SK-N-SH treated with all-trans-retinoic acid at 6 μM for 48 hours (cell line): ENCODE data around the gene SPECC1.
"Not testable (repeated sequence)": the region's sequence is repeated elsewhere in the genome, so short reads cannot be mapped to it uniquely, and the experiment has no call there.

Experiments
- ATAC-seq: fragments of 200-7000 bp; cut with Tn5 transposase; 3 replicates; pipeline ENCODE4 v1.9.1; 2020; ENCODE audit warnings: mild to moderate bottlenecking, moderate library complexity
- ARNTL ChIP-seq: fragments of 450-650 bp; formaldehyde crosslinking; IDR thresholded peaks from 2 replicates; pipeline ENCODE4 v1.5.0; 2020; ENCODE audit warnings: low read depth, mild to moderate bottlenecking, moderate library complexity, borderline replicate concordance
- BACH2 ChIP-seq: fragments of 250-450 bp; sonication (Bioruptor Pico); IDR thresholded peaks from 2 replicates; pipeline ENCODE4 v1.9.0; 2021; ENCODE audit warnings: mild to moderate bottlenecking, borderline replicate concordance
- CSDC2 ChIP-seq: fragments of 250-450 bp; sonication (Bioruptor Pico); IDR thresholded peaks from 2 replicates; pipeline ENCODE4 v1.5.0; 2020; ENCODE audit warnings: mild to moderate bottlenecking, moderate library complexity
- ESRRG ChIP-seq: fragments of 250-450 bp; sonication (Bioruptor Pico); IDR thresholded peaks from 2 replicates; pipeline ENCODE4 v1.6.1; 2021; ENCODE audit warnings: mild to moderate bottlenecking
- GLIS3 ChIP-seq: fragments of 250-450 bp; sonication (Bioruptor Pico); IDR thresholded peaks from 2 replicates; pipeline ENCODE4 v1.5.0; 2020; ENCODE audit warnings: mild to moderate bottlenecking, moderate library complexity
- OSR1 ChIP-seq: fragments of 250-450 bp; sonication (Bioruptor Pico); IDR thresholded peaks from 2 replicates; pipeline ENCODE4 v1.8.0; 2022; ENCODE audit warnings: moderate library complexity, mild to moderate bottlenecking, inconsistent platforms
- PATZ1 ChIP-seq: fragments of 250-450 bp; sonication (Bioruptor Pico); IDR thresholded peaks from 2 replicates; pipeline ENCODE4 v1.8.0; 2020; ENCODE audit warnings: mild to moderate bottlenecking, moderate library complexity, borderline replicate concordance
- PPARA ChIP-seq: fragments of 250-450 bp; sonication (Bioruptor Pico); IDR thresholded peaks from 2 replicates; pipeline ENCODE4 v1.5.0; 2020; ENCODE audit warnings: mild to moderate bottlenecking, borderline replicate concordance
- RARB ChIP-seq: fragments of 250-450 bp; sonication (Bioruptor Pico); IDR thresholded peaks from 2 replicates; pipeline ENCODE4 v1.8.0; 2021; ENCODE audit warnings: mild to moderate bottlenecking, moderate library complexity
- SNAI2 ChIP-seq: fragments of 250-450 bp; sonication (Bioruptor Pico); IDR thresholded peaks from 2 replicates; pipeline ENCODE4 v1.5.0; 2020; ENCODE audit warnings: mild to moderate bottlenecking, moderate library complexity
- TCF4 ChIP-seq: fragments of 250-450 bp; sonication (Bioruptor Pico); IDR thresholded peaks from 2 replicates; pipeline ENCODE4 v1.8.0; 2021; ENCODE audit warnings: mild to moderate bottlenecking, moderate library complexity, borderline replicate concordance
- TOX ChIP-seq: fragments of 250-450 bp; sonication (Bioruptor Pico); IDR thresholded peaks from 2 replicates; pipeline ENCODE4 v1.8.0; 2021; ENCODE audit warnings: mild to moderate bottlenecking, moderate library complexity, borderline replicate concordance
- TSHZ2 ChIP-seq: fragments of 250-450 bp; sonication (Bioruptor Pico); IDR thresholded peaks from 2 replicates; pipeline ENCODE4 v1.5.0; 2020; ENCODE audit warnings: mild to moderate bottlenecking, moderate library complexity
- ZC3H10 ChIP-seq: fragments of 250-450 bp; sonication (Bioruptor Pico); IDR thresholded peaks from 2 replicates; pipeline ENCODE4 v1.5.1; 2021; ENCODE audit warnings: mild to moderate bottlenecking, moderate library complexity
- ZFP3 ChIP-seq: fragments of 250-450 bp; sonication (Bioruptor Pico); IDR thresholded peaks from 2 replicates; pipeline ENCODE4 v1.5.0; 2020; ENCODE audit warnings: mild to moderate bottlenecking, moderate library complexity
- ZNF565 ChIP-seq: fragments of 450-650 bp; formaldehyde crosslinking; conservative IDR thresholded peaks from 2 replicates; pipeline ENCODE4 v1.5.0; 2020; ENCODE audit warnings: low read depth, mild to moderate bottlenecking, moderate library complexity
- ZNF70 ChIP-seq: fragments of 450-650 bp; formaldehyde crosslinking; IDR thresholded peaks from 2 replicates; pipeline ENCODE4 v1.5.0; 2020; ENCODE audit warnings: mild to moderate bottlenecking, moderate library complexity
- ZNF8 ChIP-seq: fragments of 450-650 bp; formaldehyde crosslinking; IDR thresholded peaks from 2 replicates; pipeline ENCODE4 v1.5.0; 2020; ENCODE audit warnings: mild to moderate bottlenecking, moderate library complexity
- TF ChIP-seq, protein P1 (sequence below): fragments of 250-450 bp; sonication (Bioruptor Pico); IDR thresholded peaks from 2 replicates; pipeline ENCODE4 v1.8.0; 2021; ENCODE audit warnings: low read depth, mild to moderate bottlenecking, moderate library complexity, borderline replicate concordance
- TF ChIP-seq, protein P2 (sequence below): fragments of 250-450 bp; sonication (Bioruptor Pico); IDR thresholded peaks from 2 replicates; pipeline ENCODE4 v1.5.1; 2021; ENCODE audit warnings: mild to moderate bottlenecking, moderate library complexity
- TF ChIP-seq, protein P3 (sequence below): fragments of 250-450 bp; sonication (Bioruptor Pico); IDR thresholded peaks from 2 replicates; pipeline ENCODE4 v1.5.1; 2020; ENCODE audit warnings: low read depth, mild to moderate bottlenecking, moderate library complexity

The SPECC1 gene

DNA sequence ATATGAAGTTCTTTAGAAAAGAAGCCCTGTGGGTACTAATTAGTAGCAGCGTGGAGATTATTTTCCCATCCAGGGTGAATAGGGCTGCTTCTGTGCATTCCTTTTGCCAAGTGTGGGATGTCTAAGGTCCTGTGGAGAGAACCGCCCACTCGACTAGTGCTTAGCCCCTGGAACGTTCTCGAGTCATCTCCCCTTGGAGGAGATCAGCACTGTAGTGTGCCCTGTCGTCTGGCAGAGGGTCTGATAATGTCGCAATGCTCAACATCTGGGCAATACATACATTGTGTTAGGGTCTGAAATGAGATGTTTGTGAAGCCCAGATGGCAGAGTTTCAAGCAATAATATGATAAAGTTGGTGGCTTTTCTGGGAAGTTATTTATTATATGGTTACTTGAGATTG, 64.8 kb downstream of the SPECC1 start:
- no peak for ATAC-seq
- TF ChIP-seq PATZ1 = no peak
- TF ChIP-seq GLIS3 (CRISPR knock-in tag) = no peak
- no peak for TF ChIP-seq ZFP3
- no peak for TF ChIP-seq ZC3H10 (CRISPR knock-in tag)

DNA sequence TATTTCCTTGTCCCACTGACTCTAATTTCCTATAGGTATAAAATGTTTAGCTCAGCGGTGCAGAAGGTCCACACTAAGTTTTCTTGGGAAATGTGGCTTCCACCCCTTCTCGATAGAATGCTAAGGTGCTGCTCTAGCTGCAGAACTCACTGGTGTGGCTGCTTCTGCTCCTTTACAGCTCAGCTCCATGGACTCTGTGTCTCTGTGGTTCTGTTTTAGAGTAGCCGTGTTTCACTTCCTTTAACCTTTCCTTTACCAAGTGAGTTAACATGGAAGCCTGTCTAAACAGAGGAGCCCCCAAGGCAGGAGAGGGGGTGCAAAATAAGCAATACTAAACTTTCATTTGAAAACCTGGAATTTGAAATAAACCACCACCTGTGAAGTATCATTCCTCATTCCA, 65.3 kb downstream of the SPECC1 start:
- ATAC-seq = no peak
- TF ChIP-seq PPARA (CRISPR knock-in tag) (no peak), TCF4 (CRISPR knock-in tag) (no peak), ARNTL (CRISPR knock-in tag) (no peak), RARB (CRISPR knock-in tag) (no peak), TOX (CRISPR knock-in tag) (no peak), SNAI2 (CRISPR knock-in tag) (no peak), ZC3H10 (CRISPR knock-in tag) (no peak), BACH2 (CRISPR knock-in tag) (no peak), TSHZ2 (CRISPR knock-in tag) (no peak), ESRRG (CRISPR knock-in tag) (no peak), ZNF70 (no peak), PATZ1 (no peak), CSDC2 (CRISPR knock-in tag) (no peak), ZNF565 (CRISPR knock-in tag) (no peak), OSR1 (CRISPR knock-in tag) (no peak), ZNF8 (CRISPR knock-in tag) (no peak), ZFP3 (no peak)
- TF ChIP-seq, protein P1, sequence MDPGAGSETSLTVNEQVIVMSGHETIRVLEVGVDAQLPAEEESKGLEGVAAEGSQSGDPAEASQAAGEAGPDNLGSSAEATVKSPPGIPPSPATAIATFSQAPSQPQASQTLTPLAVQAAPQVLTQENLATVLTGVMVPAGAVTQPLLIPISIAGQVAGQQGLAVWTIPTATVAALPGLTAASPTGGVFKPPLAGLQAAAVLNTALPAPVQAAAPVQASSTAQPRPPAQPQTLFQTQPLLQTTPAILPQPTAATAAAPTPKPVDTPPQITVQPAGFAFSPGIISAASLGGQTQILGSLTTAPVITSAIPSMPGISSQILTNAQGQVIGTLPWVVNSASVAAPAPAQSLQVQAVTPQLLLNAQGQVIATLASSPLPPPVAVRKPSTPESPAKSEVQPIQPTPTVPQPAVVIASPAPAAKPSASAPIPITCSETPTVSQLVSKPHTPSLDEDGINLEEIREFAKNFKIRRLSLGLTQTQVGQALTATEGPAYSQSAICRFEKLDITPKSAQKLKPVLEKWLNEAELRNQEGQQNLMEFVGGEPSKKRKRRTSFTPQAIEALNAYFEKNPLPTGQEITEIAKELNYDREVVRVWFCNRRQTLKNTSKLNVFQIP (CRISPR knock-in tag) = no peak
- TF ChIP-seq, protein P2, sequence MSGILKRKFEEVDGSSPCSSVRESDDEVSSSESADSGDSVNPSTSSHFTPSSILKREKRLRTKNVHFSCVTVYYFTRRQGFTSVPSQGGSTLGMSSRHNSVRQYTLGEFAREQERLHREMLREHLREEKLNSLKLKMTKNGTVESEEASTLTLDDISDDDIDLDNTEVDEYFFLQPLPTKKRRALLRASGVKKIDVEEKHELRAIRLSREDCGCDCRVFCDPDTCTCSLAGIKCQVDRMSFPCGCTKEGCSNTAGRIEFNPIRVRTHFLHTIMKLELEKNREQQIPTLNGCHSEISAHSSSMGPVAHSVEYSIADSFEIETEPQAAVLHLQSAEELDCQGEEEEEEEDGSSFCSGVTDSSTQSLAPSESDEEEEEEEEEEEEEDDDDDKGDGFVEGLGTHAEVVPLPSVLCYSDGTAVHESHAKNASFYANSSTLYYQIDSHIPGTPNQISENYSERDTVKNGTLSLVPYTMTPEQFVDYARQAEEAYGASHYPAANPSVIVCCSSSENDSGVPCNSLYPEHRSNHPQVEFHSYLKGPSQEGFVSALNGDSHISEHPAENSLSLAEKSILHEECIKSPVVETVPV (CRISPR knock-in tag) = no peak
- TF ChIP-seq, protein P3, sequence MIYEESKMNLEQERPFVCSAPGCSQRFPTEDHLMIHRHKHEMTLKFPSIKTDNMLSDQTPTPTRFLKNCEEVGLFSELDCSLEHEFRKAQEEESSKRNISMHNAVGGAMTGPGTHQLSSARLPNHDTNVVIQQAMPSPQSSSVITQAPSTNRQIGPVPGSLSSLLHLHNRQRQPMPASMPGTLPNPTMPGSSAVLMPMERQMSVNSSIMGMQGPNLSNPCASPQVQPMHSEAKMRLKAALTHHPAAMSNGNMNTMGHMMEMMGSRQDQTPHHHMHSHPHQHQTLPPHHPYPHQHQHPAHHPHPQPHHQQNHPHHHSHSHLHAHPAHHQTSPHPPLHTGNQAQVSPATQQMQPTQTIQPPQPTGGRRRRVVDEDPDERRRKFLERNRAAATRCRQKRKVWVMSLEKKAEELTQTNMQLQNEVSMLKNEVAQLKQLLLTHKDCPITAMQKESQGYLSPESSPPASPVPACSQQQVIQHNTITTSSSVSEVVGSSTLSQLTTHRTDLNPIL (CRISPR knock-in tag) = no peak
- TF ChIP-seq, all 23 proteins: peak for 0

GRCh38 chr17:20076137-20076536, 67.0 kb downstream of the SPECC1 start:
- ATAC-seq = not testable (repeated sequence)
